Hepatocyte (in vitro differentiated cells): ENCODE measurements around the gene MSMB. TPM values are rescaled to one million over a fixed set of nuclear protein-coding genes. Genes with fewer than 3 reads are reported as not detected.

Source experiments
- DNase-seq: peaks from one replicate; pipeline ENCODE4 v3.0.0-alpha.2; 2016; ENCODE audit warnings: low spot score
- H2AFZ ChIP-seq: fragments of 200-600 bp; sonication (generic); 2 replicates; pipeline ENCODE4 v1.6.0; 2016; ENCODE audit warnings: antibody characterized with exemption, mild to moderate bottlenecking
- H3K27ac ChIP-seq: fragments of 200-600 bp; sonication (generic); 2 replicates; pipeline ENCODE4 v1.5.1; 2016; ENCODE audit warnings: mild to moderate bottlenecking
- H3K27me3 ChIP-seq: fragments of 200-600 bp; sonication (generic); 2 replicates; pipeline ENCODE4 v1.6.1; 2016
- H3K36me3 ChIP-seq: fragments of 200-600 bp; sonication (generic); replicated peaks from 2 replicates; pipeline ENCODE4 v1.5.1; 2016; ENCODE audit warnings: low read depth; ENCODE audit not compliant: insufficient read depth
- H3K4me1 ChIP-seq: fragments of 200-600 bp; sonication (generic); 2 replicates; pipeline ENCODE4 v1.5.1; 2016; ENCODE audit warnings: mild to moderate bottlenecking, moderate library complexity; ENCODE audit not compliant: insufficient read depth
- H3K4me2 ChIP-seq: fragments of 200-600 bp; sonication (generic); 2 replicates; pipeline ENCODE4 v1.6.0; 2016
- H3K4me3 ChIP-seq: fragments of 200-600 bp; sonication (generic); 2 replicates; pipeline ENCODE4 v1.5.1; 2016; ENCODE audit warnings: mild to moderate bottlenecking
- H3K79me2 ChIP-seq: fragments of 200-600 bp; sonication (generic); 2 replicates; pipeline ENCODE4 v1.6.0; 2017; ENCODE audit warnings: mild to moderate bottlenecking
- H3K9me2 ChIP-seq: fragments of 200-600 bp; sonication (generic); replicated peaks from 2 replicates; pipeline ENCODE4 v1.6.0; 2017; ENCODE audit warnings: mild to moderate bottlenecking; ENCODE audit not compliant: insufficient read depth
- H3K9me3 ChIP-seq: fragments of 200-600 bp; sonication (generic); 2 replicates; pipeline ENCODE4 v1.5.1; 2016; ENCODE audit warnings: low read depth, mild to moderate bottlenecking
- H4K20me1 ChIP-seq: fragments of 200-600 bp; sonication (generic); 2 replicates; pipeline ENCODE4 v1.6.0; 2016; ENCODE audit warnings: mild to moderate bottlenecking; ENCODE audit not compliant: insufficient read depth, poor library complexity, severe bottlenecking
- EZH2 ChIP-seq: fragments of 200-600 bp; sonication (generic); IDR thresholded peaks from 2 replicates; pipeline ENCODE4 v1.6.1; 2016; ENCODE audit warnings: antibody characterized with exemption, mild to moderate bottlenecking, borderline replicate concordance
- EZH2phosphoT487 ChIP-seq: fragments of 200-600 bp; sonication (generic); IDR thresholded peaks from one replicate; pipeline ENCODE4 v1.6.1; 2018; ENCODE audit warnings: antibody characterized with exemption, mild to moderate bottlenecking, low read depth, moderate library complexity; ENCODE audit not compliant: unreplicated experiment, severe bottlenecking
- WGBS: methylation state at CpG from one replicate; pipeline ENCODE4 v1.1.6; 2016; ENCODE audit warnings: low lambda C conversion rate; ENCODE audit errors: missing lambda C conversion rate; 5-methylcytosine and 5-hydroxymethylcytosine counted together
- polyA plus RNA-seq: library from polyadenylated mRNA; unstranded; fragments of >200 nt; fragmentation: Nextera tagmentation; extraction: Ambion mirVana; gene quantifications from 2 replicates; pipeline ENCODE4 v1.2.1, GENCODE V29; 2016
- total RNA-seq: library from RNA; depleted of rRNA; stranded (reverse); fragments of >200 nt; gene quantifications from 2 replicates; pipeline ENCODE4 v1.2.3, GENCODE V29; 2014
- TF ChIP-seq, protein P1 (sequence below): fragments of 200-600 bp; sonication (generic); IDR thresholded peaks from 2 replicates; pipeline ENCODE4 v1.5.1; 2016; ENCODE audit warnings: antibody characterized with exemption, mild to moderate bottlenecking; ENCODE audit not compliant: poor library complexity

The MSMB gene
- total and polyA plus RNA-seq, 2 experiments from 2014 or later, result 2.2 to 11.0 TPM

DNA sequence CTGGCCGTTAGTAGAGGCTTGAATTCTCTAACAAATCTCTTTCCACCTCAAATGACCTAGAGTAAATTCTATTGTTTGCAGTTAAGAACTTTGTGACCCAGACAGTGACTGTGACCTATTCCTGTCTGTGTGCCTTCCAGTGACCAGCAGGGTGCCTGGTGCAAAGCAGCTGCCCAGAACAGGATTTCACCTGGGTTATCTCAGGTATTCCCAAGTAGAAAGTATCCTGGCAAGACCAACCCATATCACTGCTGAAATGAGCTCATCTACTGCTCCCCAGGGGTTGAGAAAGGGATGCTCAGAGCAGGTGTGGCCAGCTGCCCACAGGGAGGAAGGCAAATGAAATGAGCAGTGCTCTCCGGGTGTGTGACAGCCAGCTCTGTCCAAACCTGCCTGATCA lies 2.1 kb upstream of the MSMB start:
- no peaks in the 10 kb centered on the region for H3K36me3 ChIP-seq
- no peaks in the 10 kb centered on the region for H4K20me1 ChIP-seq
- H3K27ac ChIP-seq, result no peak overlapping the region
- H3K79me2 ChIP-seq, result no peaks in the 10 kb centered on the region
- no peak overlapping the region for H3K4me3 ChIP-seq
- H3K27me3 ChIP-seq, result no peaks in the 10 kb centered on the region
- H3K4me1 ChIP-seq, result peaks cover 5% of the 10 kb centered on the region
- 52% methylated on average over 2 of the region's 2 CpGs for WGBS
- no peak overlapping the region for H3K4me2 ChIP-seq
- no peak for DNase-seq
- H2AFZ ChIP-seq, result no peak overlapping the region
- no peaks in the 10 kb centered on the region for H3K9me3 ChIP-seq
- TF ChIP-seq, protein P1, sequence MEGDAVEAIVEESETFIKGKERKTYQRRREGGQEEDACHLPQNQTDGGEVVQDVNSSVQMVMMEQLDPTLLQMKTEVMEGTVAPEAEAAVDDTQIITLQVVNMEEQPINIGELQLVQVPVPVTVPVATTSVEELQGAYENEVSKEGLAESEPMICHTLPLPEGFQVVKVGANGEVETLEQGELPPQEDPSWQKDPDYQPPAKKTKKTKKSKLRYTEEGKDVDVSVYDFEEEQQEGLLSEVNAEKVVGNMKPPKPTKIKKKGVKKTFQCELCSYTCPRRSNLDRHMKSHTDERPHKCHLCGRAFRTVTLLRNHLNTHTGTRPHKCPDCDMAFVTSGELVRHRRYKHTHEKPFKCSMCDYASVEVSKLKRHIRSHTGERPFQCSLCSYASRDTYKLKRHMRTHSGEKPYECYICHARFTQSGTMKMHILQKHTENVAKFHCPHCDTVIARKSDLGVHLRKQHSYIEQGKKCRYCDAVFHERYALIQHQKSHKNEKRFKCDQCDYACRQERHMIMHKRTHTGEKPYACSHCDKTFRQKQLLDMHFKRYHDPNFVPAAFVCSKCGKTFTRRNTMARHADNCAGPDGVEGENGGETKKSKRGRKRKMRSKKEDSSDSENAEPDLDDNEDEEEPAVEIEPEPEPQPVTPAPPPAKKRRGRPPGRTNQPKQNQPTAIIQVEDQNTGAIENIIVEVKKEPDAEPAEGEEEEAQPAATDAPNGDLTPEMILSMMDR, result no peak
- no peak for TF ChIP-seq EZH2
- TF ChIP-seq EZH2phosphoT487, result no peak
- no peaks in the 10 kb centered on the region for H3K9me2 ChIP-seq

DNA sequence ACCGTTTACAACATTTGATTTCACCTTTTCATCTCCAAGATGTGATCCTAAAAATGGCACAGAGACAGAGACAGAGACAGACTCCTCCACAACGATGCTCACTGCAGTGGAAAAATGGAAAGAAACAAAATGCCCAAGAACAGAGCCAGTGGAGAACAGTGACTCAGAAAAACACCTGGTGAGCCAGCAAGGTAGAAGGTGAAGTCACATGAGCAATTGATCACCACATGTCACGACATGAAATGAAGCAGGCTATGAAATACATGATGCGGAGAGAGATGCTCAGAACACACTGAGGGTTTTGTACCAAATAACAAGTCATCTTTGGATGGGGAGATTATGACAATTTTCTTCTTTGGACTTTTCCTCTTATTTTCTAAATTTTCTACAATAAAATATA lies 3.5 kb downstream of the MSMB start:
- no peak for DNase-seq
- Histone ChIP-seq H3K36me3 (no peaks in the 10 kb centered on the region), H3K4me1 (no peaks in the 10 kb centered on the region), H4K20me1 (no peaks in the 10 kb centered on the region), H3K4me3 (no peak overlapping the region), H3K27ac (no peak overlapping the region), H3K79me2 (no peaks in the 10 kb centered on the region), H3K4me2 (no peak overlapping the region), H2AFZ (no peak overlapping the region), H3K27me3 (no peaks in the 10 kb centered on the region), H3K9me3 (no peaks in the 10 kb centered on the region), H3K9me2 (no peaks in the 10 kb centered on the region)
- WGBS, result 68% methylated on average over 4 of the region's 4 CpGs
- TF ChIP-seq EZH2phosphoT487 (no peak), EZH2 (no peak)
- TF ChIP-seq, protein P1, result no peak

DNA sequence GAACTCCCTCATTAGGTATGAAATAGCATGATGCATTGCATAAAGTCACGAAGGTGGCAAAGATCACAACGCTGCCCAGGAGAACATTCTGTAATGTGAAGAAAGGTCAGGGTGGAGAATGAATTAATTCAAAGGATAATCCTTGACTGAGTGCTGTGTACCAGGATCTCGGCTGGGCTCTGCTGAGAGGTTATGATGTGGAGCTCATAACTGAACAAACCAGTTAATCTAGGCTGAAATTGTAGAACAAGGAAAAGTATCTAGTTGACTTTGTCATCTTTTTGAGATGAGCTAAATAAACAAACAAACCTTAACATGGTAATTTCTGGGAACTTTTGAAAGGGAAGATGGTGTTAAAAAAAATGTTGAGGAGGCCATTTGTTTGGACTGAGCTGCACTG lies 6.1 kb downstream of the MSMB start:
- H3K27me3 ChIP-seq, result no peaks in the 10 kb centered on the region
- H3K9me3 ChIP-seq, result no peaks in the 10 kb centered on the region
- H4K20me1 ChIP-seq, result no peaks in the 10 kb centered on the region
- no peak for DNase-seq
- 87% methylated on average over 3 of the region's 3 CpGs for WGBS
- no peaks in the 10 kb centered on the region for H3K36me3 ChIP-seq
- no peaks in the 10 kb centered on the region for H3K9me2 ChIP-seq
- no peak overlapping the region for H2AFZ ChIP-seq
- TF ChIP-seq EZH2, result no peak
- no peak for TF ChIP-seq EZH2phosphoT487
- TF ChIP-seq, protein P1, result no peak
- no peaks in the 10 kb centered on the region for H3K79me2 ChIP-seq
- H3K27ac ChIP-seq, result no peak overlapping the region
- H3K4me2 ChIP-seq, result no peak overlapping the region
- no peak overlapping the region for H3K4me3 ChIP-seq
- no peaks in the 10 kb centered on the region for H3K4me1 ChIP-seq
